Tibial nerve (tissue), 4 donors: ENCODE data around the gene IMPDH1. TPM values are rescaled to one million over a fixed set of nuclear protein-coding genes. Genes with fewer than 3 reads are reported as not detected.
A peak's percentile ranks its signal among the peaks of the same experiment; 100 is the strongest.

Experiments
- DNase-seq, 2 donors: peaks; one replicate each; pipeline ENCODE4 v3.0.0-alpha.2; 2019; ENCODE audit warnings: low spot score in 2 of 2
- H3K27ac ChIP-seq, 4 donors: fragments of 200-600 bp; sonication (generic) in 3 of 4; one replicate each; pipeline ENCODE4 v1.5.1; 2017 to 2019; ENCODE audit warnings: mild to moderate bottlenecking in 1 of 4
- H3K27me3 ChIP-seq, 2 donors: fragments of 200-600 bp; sonication (generic) in 1 of 2; one replicate each; pipeline versions ENCODE4 v1.5.1 to v1.6.0; 2017 to 2019
- H3K36me3 ChIP-seq, 3 donors: fragments of 200-600 bp; sonication (generic); one replicate each; pipeline ENCODE4 v1.5.1; 2018 to 2019
- H3K4me1 ChIP-seq, 4 donors: fragments of 200-600 bp; sonication (generic) in 3 of 4; one replicate each; pipeline ENCODE4 v1.5.1; 2017 to 2019
- H3K4me3 ChIP-seq, 4 donors: fragments of 200-600 bp; sonication (generic) in 3 of 4; one replicate each; pipeline ENCODE4 v1.5.1; 2017 to 2019; ENCODE audit warnings: mild to moderate bottlenecking in 1 of 4, moderate library complexity in 1 of 4
- H3K9me3 ChIP-seq, 4 donors: fragments of 200-600 bp; sonication (generic) in 3 of 4; one replicate each; pipeline ENCODE4 v1.5.1; 2017 to 2019
- EP300 ChIP-seq, 2 donors: sonication (generic); formaldehyde crosslinking; IDR thresholded peaks; one replicate each; pipeline ENCODE4 v1.6.1; 2017; ENCODE audit warnings: antibody characterized with exemption in 2 of 2, mild to moderate bottlenecking in 1 of 2
- POLR2A ChIP-seq, 2 donors: fragments of 450-650 bp; IDR thresholded peaks; one replicate each; pipeline ENCODE4 v1.6.1; 2017; ENCODE audit warnings: antibody characterized with exemption in 2 of 2, mild to moderate bottlenecking in 2 of 2, moderate library complexity in 2 of 2
- WGBS, 2 donors: methylation state at CpG; one replicate each; pipeline ENCODE4 v1.1.5; 2018; 5-methylcytosine and 5-hydroxymethylcytosine counted together
- total RNA-seq, 4 donors: library from RNA; depleted of rRNA; stranded (reverse); fragments of >200 nt; gene quantifications; one replicate each; pipeline ENCODE4 v1.1.0, GENCODE V29; 2016
- TF ChIP-seq, protein P1 (sequence below), 5 experiments: fragments of 200-600 bp in 3 of 5; fragments of 450-650 bp in 2 of 5; sonication (generic) in 3 of 5; IDR thresholded peaks; one replicate each; pipeline ENCODE4 v1.5.1; 2016 to 2019; ENCODE audit warnings: antibody characterized with exemption in 5 of 5, mild to moderate bottlenecking in 3 of 5, moderate library complexity in 2 of 5

The IMPDH1 gene
- total RNA-seq, 4 donors from 2014 or later: 50.2 to 102 (median 74.0) TPM

DNA sequence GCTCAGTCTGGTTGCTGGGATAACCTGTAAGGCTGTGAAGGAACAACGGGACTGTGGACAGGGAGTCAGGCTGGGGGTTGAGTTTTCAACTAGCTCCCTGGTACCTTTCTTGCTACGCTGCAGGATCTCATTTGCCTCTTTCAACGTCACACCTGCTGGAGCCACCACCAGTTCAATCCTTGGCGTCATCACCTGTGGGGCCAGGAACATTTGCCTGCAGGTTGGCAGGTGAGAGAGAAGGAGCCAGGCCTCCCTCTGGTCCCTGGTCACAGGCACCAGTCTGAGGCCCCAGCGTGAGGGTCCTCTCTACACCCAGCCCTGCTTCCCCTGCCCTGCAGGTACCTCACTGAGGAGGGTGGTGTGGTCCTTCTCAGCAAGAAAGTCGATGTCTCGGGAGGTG lies 9.8 kb downstream of the IMPDH1 start:
- H3K27me3 ChIP-seq: no peaks in the 10 kb centered on the region
- no peaks in the 10 kb centered on the region for H3K9me3 ChIP-seq
- TF ChIP-seq EP300 (IDR thresholded peaks at IDR 0.05) (no peak), POLR2A (IDR thresholded peaks at IDR 0.05) (no peak)
- TF ChIP-seq, protein P1, sequence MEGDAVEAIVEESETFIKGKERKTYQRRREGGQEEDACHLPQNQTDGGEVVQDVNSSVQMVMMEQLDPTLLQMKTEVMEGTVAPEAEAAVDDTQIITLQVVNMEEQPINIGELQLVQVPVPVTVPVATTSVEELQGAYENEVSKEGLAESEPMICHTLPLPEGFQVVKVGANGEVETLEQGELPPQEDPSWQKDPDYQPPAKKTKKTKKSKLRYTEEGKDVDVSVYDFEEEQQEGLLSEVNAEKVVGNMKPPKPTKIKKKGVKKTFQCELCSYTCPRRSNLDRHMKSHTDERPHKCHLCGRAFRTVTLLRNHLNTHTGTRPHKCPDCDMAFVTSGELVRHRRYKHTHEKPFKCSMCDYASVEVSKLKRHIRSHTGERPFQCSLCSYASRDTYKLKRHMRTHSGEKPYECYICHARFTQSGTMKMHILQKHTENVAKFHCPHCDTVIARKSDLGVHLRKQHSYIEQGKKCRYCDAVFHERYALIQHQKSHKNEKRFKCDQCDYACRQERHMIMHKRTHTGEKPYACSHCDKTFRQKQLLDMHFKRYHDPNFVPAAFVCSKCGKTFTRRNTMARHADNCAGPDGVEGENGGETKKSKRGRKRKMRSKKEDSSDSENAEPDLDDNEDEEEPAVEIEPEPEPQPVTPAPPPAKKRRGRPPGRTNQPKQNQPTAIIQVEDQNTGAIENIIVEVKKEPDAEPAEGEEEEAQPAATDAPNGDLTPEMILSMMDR (IDR thresholded peaks at IDR 0.05): no peak
- peaks cover 0 to 22% (median 9%) of the 10 kb centered on the region in 4 donors for H3K4me1 ChIP-seq
- no peak overlapping the region for H3K4me3 ChIP-seq
- DNase-seq: no peak
- WGBS, 2 donors: 95% methylated on average over 5 to 7 of the region's 7 CpGs
- peaks cover 3 to 82% (median 16%) of the 10 kb centered on the region in 3 donors for H3K36me3 ChIP-seq
- H3K27ac ChIP-seq: no peak overlapping the region

GRCh38 chr7:128398841-128399135 lies 11.0 kb downstream of the IMPDH1 start:
- Histone ChIP-seq H3K36me3 (peaks cover 3 to 94% (median 16%) of the 10 kb centered on the region in 3 donors), H3K27me3 (no peaks in the 10 kb centered on the region), H3K4me1 (peaks cover 0 to 10% (median 0%) of the 10 kb centered on the region in 4 donors), H3K4me3 (no peak overlapping the region), H3K27ac (no peak overlapping the region), H3K9me3 (no peaks in the 10 kb centered on the region)
- DNase-seq: no peak
- WGBS, 2 donors: 56 to 61% methylated on average over 5 to 6 of the region's 6 CpGs
- TF ChIP-seq, protein P1 (IDR thresholded peaks at IDR 0.05): no peak
- TF ChIP-seq POLR2A (IDR thresholded peaks at IDR 0.05): no peak
- TF ChIP-seq EP300 (IDR thresholded peaks at IDR 0.05): no peak

DNA sequence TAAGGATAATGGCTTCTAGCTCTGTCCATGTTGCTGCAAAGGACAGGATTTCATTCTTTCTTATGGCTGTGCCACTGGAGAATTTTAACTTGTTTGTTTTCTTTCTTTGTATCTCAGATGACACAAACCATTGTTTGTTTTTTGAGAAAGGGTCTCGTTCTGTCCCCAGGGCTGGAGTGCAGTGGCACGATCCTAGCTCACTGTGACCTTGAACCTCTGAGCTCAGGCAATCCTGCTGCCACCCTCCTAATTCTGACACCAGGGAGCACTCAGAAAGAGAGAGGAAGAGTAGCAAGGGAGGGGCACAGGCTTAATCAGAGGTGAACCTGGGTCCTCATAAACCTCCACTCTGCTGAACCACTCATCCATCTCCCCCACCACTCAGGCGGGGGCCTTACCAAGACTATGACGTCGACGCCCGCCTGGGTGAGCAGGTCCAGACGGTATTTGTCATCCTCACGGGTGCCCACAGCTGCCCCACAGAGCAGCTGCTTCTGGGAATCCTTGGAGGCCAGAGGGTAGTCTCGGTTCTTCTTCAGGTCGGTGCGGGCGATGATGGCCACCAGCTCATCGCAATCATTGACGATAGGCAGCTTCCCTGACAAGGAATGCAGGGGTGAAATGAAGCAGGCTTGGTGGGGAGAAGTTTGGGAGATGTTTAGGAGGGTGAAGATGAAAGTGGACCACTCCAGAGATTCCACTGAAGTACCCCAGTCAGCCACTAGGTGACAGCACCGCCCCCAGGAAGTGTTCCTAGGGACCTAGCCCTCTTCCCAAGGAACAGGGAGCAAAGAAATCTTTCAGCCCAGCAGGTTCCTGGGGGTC lies 11.6 kb downstream of the IMPDH1 start:
- Histone ChIP-seq H3K4me1 (peaks cover 0 to 7% (median 0%) of the 10 kb centered on the region in 4 donors), H3K27ac (no peak overlapping the region), H3K36me3 (peaks cover 3 to 99% (median 16%) of the 10 kb centered on the region in 3 donors), H3K27me3 (no peaks in the 10 kb centered on the region), H3K9me3 (no peaks in the 10 kb centered on the region), H3K4me3 (no peak overlapping the region)
- TF ChIP-seq, protein P1 (IDR thresholded peaks at IDR 0.05): peak; percentile 83 to 95 (median 90)
- no peak for TF ChIP-seq POLR2A (IDR thresholded peaks at IDR 0.05)
- DNase-seq: peak; percentile 40 to 78
- 68 to 69% methylated on average over 15 to 16 of the region's 16 CpGs for WGBS, 2 donors

GRCh38 chr7:128396357-128396756 lies 13.4 kb downstream of the IMPDH1 start:
- no peak for TF ChIP-seq EP300 (IDR thresholded peaks at IDR 0.05)
- TF ChIP-seq POLR2A (IDR thresholded peaks at IDR 0.05): no peak
- TF ChIP-seq, protein P1 (IDR thresholded peaks at IDR 0.05): no peak
- Histone ChIP-seq H3K36me3 (peaks cover 3 to 100% (median 16%) of the 10 kb centered on the region in 3 donors), H3K4me3 (no peak overlapping the region), H3K4me1 (no peaks in the 10 kb centered on the region), H3K27me3 (no peaks in the 10 kb centered on the region), H3K27ac (no peak overlapping the region), H3K9me3 (no peaks in the 10 kb centered on the region)
- no peak for DNase-seq
- WGBS, 2 donors: 93 to 98% methylated on average over 3 to 11 of the region's 11 CpGs

- Histone ChIP-seq H3K27me3 (no peaks in the 10 kb centered on the region), H3K9me3 (no peaks in the 10 kb centered on the region), H3K4me3 (no peak overlapping the region), H3K27ac (no peak overlapping the region), H3K4me1 (no peaks in the 10 kb centered on the region), H3K36me3 (peaks cover 3 to 97% (median 16%) of the 10 kb centered on the region in 3 donors)
- WGBS, 2 donors: 93 to 94% methylated on average over 3 of the region's 3 CpGs
- TF ChIP-seq POLR2A (IDR thresholded peaks at IDR 0.05) (no peak), EP300 (IDR thresholded peaks at IDR 0.05) (no peak)
- TF ChIP-seq, protein P1 (IDR thresholded peaks at IDR 0.05): no peak
- no peak for DNase-seq
Observed at GRCh38 chr7:128395748-128396147, 14.0 kb downstream of the IMPDH1 start.
